Left renal cortex interstitium (tissue), 4 donors: ENCODE data around the gene IL17RA. TPM values are rescaled to one million over a fixed set of nuclear protein-coding genes. Genes with fewer than 3 reads are reported as not detected.

Experiments
- DNase-seq, 4 donors: peaks; one replicate each; pipeline ENCODE4 v3.0.0-alpha.2; 2013; ENCODE audit warnings: low read depth in 4 of 4, low spot score in 2 of 4, missing footprints in 1 of 4
- polyA plus RNA-seq, 4 donors: library from polyadenylated mRNA; unstranded; fragments of 120-200 nt; gene quantifications; one replicate each; pipeline ENCODE4 v1.2.1, GENCODE V29; 2013; ENCODE audit not compliant: insufficient read length in 4 of 4

Gene IL17RA
- polyA plus RNA-seq, 4 donors = 4.6 to 7.8 (median 5.2) TPM

GRCh38 chr22:17083255-17083654, 1.5 kb upstream of the IL17RA start:
- no peak for DNase-seq

- DNase-seq = no peak
Measured at GRCh38 chr22:17083811-17084441, 874 bp upstream of the IL17RA start.

- DNase-seq = no peak
Measured at GRCh38 chr22:17085277-17086181, 729 bp downstream of the IL17RA start.

GRCh38 chr22:17086296-17086695, 1.5 kb downstream of the IL17RA start:
- no peak for DNase-seq

GRCh38 chr22:17086788-17087497, 2.1 kb downstream of the IL17RA start:
- no peak for DNase-seq

- DNase-seq = no peak
Measured at GRCh38 chr22:17087498-17088131, 2.8 kb downstream of the IL17RA start.

- DNase-seq = no peak
Measured at GRCh38 chr22:17090550-17090949, 5.8 kb downstream of the IL17RA start.

GRCh38 chr22:17091851-17092250, 7.1 kb downstream of the IL17RA start:
- DNase-seq = no peak

GRCh38 chr22:17093081-17093480, 8.3 kb downstream of the IL17RA start:
- DNase-seq = no peak

GRCh38 chr22:17095538-17095937, 10.7 kb downstream of the IL17RA start:
- no peak for DNase-seq

- no peak for DNase-seq
Measured at GRCh38 chr22:17096071-17096470, 11.3 kb downstream of the IL17RA start.

- no peak for DNase-seq
Measured at GRCh38 chr22:17097062-17097461, 12.3 kb downstream of the IL17RA start.

- no peak for DNase-seq
Measured at GRCh38 chr22:17097701-17098100, 12.9 kb downstream of the IL17RA start.

GRCh38 chr22:17098379-17098819, 13.6 kb downstream of the IL17RA start:
- no peak for DNase-seq

GRCh38 chr22:17100621-17101020, 15.8 kb downstream of the IL17RA start:
- DNase-seq = no peak

GRCh38 chr22:17101475-17102296, 16.9 kb downstream of the IL17RA start:
- no peak for DNase-seq

- DNase-seq = no peak
Measured at GRCh38 chr22:17102297-17102667, 17.5 kb downstream of the IL17RA start.

- DNase-seq = no peak
Measured at GRCh38 chr22:17103351-17103750, 18.6 kb downstream of the IL17RA start.

- DNase-seq = no peak
Measured at GRCh38 chr22:17104336-17104935, 19.6 kb downstream of the IL17RA start.
